ENCODE data around the gene SRPK2.
"Not testable (repeated sequence)": the region's sequence is repeated elsewhere in the genome, so short reads cannot be mapped to it uniquely, and the experiment has no call there.

Gene SRPK2

DNA sequence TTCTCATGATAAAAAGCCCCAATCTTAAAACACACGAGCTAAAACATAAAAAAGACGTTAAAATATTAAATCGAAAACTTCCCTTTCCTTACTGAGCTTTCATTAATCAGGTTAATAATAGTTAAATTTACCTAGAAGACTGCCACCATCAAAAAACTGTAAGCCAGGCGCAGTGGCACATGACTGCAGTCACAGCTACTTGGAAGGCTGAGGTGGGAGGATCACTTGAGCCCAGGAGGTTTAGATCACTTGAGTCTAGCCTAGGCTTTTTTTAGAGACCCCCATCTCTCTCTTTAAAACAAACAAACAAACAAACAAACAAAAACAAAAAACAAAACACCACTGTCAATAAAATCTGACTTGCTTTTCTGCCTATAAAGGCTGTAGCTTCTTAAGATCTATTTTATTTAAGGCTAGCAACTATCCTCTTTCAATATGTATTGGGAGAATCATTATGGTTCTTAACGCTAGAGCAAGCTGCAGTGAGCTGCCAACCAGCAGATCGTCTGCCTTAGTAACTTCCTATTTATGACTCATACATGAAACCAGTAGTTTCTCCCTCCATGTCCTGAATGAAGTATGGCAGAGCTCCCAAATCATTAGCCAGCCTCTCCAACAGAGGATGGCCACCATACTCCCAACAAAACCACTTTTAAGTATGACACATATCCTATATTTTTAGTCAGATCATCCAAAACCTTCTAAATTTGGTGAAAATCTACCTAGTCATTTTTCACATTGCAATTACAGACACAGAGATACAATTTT lies 163.7 kb downstream of the SRPK2 start:
- DNase-seq (ENCODE audit: low spot score): peak; percentile 62

DNA sequence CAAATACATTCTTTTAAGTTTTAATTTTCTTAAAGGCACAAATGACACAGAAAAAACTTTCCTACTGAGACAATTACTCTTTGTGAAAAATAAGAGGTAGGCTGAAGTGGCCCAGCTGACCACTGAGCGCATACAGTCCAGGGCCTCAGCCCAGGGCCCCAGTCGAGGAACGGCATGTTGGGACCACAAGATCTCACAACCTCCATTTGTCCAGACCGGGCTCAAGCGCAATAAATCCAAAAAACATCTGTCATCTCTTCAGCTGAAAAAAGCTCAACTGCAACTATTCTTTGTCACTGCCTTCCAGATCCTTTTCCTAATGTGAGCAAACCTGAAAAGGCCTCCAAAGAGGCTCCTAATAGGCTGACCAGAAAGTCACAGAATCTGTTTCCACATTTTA lies 165.8 kb downstream of the SRPK2 start:
- no peak for DNase-seq (ENCODE audit: low spot score)

DNA sequence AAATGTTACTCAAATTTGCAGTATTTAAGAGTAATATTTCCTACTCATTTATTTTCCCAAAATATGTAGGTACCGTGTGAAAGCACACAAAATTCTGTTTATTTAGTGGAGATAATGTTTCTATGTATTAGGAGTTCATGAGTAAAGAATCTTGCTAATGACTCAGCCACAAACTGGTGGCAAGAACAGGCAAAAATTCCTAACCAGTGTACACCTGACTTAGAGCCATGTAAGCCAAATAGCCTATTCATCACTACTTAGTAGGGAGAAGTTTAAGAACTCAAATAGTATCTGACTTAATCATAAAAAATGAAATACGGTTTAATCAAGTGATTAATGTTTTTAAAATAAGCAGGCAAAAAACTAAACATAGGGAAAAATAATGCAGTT lies 169.0 kb downstream of the SRPK2 start:
- peak; percentile 33 for DNase-seq (ENCODE audit: low spot score)

DNA sequence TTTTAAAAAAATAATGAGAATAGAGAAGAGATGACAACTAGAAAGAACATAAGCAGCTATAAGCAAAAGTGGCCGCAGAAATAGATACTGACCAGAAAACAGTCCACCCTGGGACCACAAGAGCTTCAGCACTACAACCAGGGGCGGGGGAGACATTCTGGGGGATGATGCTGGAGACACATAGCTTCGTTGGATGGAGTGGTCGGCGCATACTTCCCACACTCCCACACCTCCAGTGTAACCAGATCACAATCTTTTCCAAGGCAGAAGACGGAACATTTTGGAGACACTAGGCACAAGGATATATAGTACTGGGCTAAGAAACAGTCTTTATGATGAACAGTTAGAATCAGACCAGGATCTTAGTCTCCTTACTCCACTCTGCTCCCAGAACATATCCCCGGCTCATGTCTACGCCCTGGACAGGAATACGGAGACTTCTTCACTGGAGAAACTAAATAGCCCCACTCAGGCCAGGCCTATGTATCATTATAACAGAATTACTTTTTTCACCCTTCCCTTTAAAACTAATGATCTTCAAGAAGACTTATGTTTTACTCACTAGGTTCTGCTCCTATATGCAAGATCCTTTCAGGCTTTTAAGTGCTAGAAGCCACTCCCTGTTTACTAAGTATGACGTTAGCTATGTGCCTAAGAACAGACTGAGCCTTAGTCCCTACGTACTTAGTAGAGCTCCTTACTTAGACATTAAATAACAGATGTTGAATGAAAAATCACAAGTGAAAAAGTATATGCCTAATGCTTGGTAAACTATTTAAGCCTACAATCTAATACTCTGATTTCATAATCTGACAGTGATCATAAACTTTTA lies 169.6 kb downstream of the SRPK2 start:
- peak; percentile 22 for DNase-seq (ENCODE audit: low spot score)

DNA sequence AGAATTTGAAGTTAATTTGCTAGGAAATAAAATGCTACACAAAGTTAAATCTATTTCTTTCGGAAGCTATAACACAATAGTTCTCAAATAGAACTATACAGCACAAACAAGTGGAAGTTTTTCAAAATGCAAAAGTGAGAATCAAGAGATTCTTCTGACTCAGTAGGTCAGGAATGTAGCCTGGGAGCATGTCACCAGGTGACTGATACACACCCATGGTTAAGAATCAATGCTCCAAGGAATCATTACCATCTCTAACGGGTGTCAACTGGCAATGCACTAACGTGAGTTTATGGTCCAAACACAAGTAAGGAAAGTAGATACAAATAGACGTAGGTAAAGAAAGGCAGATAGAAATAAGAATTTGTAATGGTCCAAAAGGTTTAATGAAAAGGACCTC lies 170.5 kb downstream of the SRPK2 start:
- peak; percentile 75 for DNase-seq (ENCODE audit: low spot score)

DNA sequence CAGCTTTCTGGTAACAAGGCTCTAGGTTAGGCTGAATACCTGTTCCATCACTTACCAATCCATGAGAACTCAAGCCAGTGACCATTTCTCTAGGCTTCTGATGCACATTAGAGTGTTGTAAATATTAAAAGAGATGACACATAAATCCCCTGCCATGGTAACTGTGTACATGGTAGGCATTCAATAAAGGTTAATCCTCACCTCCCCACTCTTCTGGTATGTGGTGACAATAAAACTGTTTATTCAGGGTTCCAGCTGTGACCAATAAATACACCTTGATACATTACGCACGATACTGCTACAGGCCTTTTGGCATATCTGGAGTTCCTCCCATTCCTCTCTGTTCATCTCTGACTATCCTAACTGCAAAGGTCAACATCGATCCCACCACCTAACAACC lies 171.9 kb downstream of the SRPK2 start:
- DNase-seq (ENCODE audit: low spot score): peak; percentile 62

DNA sequence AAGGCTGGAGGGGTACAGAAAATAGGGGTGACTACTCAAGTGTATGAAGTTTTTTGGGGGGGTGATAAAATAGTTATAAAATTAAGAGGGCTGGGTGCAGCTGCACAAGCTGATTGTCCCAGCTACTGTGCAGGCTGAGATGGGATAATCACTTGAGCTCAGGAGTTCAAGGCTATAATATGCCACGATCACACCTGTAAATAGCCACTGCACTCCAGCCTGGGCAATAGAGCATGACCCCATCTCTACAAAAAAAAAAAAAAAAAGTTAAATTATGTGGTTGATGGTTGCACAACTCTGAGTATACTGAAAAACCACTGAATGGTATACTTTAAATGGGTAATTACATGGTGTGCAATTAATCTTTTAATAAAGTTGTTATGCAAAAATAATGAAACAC lies 172.9 kb downstream of the SRPK2 start:
- no peak for DNase-seq (ENCODE audit: low spot score)

DNA sequence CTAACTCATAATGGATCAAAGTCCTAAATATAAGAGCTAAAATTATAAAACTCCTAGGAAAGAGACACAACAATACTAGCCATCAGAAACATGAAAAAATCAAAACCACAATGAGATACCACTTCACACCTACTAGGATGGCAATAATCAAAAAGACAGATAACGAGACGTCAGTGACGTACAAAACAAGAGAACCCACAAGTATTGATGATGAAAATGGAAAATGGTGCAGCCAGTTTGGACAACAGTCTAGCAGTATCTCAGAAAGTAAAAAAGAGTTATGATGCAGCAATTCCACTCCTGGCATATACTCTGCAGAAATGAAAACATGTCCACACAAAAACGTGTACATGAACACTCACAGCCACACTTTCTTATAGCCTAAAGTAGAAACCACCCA lies 173.5 kb downstream of the SRPK2 start:
- no peak for DNase-seq (ENCODE audit: low spot score)

DNA sequence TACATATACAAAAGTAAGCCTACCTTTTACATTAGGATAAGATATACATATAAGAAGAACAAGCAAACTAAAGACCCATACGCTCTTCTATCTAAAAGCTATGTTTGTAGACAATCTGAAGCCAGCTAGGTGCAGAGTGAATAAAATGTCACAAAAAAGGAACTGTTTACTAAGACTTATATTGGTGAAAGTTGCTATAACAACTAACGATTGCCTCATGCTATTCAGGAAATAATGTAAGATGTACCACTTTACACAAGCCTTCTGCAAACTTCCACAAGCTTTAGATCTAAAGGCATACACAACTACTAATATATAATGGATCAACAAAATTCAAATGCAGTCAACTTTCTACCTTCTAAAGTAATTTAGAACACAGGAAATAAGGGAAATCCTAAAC lies 175.1 kb downstream of the SRPK2 start:
- DNase-seq (ENCODE audit: low spot score): no peak

DNA sequence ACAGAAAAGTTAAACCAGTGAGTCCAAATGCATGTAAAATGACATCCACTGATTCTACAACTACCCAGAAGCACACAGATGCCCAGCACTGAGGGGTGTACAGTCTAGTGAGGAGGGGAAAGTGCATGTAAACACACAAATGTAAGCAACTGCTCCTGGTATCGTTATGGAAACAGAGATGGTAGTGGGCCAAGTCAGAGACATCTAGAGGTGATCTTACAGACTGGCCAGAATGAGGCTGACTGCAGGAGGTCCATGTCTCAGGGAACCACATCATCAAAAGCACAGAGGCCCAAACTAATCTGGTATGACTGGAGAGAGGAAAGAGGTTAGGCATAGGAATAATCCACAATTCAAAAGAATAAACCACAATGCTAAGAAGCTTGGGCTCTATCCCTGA lies 176.5 kb downstream of the SRPK2 start:
- no peak for DNase-seq (ENCODE audit: low spot score)

DNA sequence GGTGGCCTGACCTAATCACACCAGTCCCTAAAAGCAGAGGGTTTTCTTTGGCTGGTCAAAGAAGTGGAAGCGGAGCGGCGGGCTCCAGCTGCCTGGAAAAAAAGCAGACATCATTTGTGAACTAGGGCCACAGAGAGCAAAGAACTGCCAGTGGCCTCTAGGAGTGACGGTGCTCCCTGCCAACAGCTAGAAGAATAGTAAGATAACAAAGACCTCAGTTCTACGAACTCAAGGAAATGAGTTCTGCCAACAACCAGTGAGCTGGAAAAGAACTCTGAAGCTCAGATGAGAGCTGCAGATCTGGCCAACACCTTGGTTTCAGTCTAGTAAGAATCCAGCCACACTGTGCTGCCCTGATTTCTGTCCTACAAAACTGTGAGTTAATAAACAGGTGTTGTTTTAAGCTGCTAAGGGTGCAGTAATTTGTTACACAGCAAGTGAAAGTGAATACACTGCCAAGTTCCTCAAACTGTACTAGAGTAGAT lies 178.0 kb downstream of the SRPK2 start:
- no peak for DNase-seq (ENCODE audit: low spot score)

DNA sequence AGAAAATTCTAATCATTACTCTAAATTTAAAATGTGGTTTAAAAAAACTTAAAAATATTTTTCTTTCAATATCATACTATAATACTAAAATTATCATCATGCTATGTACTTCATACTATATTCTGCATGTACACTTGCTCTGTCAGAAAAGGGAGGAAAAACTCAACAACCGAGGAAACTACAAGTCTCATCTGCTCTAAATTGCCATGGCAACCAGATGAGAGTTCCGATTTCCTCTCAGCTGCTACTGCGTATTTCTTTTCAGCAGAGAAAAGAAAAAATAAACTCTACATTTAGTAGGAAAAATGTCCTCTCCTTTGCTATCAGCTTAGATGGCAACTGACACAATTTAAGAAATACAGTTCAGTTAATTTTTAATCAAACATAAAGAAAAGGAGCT lies 178.9 kb downstream of the SRPK2 start:
- DNase-seq (ENCODE audit: low spot score): no peak

DNA sequence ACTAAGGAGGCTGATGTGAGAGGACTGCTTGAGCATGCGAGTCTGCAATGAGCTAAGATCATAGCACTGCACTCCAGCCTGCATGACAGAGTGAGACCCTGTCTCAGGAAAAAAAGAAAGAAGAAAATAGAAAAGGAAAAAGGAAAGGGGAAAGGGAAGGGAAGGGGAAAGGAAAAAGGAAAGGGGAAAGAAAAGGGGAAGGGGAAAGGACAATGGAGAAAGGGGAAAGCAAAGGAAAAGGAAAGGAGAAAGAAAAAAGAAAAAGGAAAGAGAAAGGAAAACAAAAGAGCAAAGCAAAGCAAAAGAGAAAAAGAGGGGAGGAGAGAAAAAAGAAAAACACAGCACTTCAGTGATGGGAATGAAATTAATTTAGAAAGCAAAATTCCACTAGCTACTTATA lies 179.3 kb downstream of the SRPK2 start:
- DNase-seq (ENCODE audit: low spot score): no peak

DNA sequence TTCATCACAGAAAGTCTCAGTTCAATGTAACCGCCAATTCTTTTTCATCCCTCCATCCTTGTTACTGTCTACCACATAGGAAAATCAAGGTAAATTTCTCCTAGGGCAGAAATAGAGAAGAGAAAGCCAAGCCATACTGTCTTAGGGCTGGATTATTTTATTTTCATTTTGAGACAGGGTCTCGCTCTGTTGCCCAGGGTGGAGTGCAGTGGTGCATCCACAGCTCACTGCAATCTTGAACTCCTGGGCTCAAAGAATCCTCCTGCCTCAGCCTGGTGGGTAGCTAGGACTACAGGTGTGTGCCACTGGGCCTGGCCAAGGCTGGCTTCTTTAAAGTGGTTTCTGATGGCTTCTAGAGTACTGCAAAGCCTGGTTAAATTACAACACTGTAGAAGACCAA lies 181.7 kb downstream of the SRPK2 start:
- DNase-seq (ENCODE audit: low spot score): no peak

DNA sequence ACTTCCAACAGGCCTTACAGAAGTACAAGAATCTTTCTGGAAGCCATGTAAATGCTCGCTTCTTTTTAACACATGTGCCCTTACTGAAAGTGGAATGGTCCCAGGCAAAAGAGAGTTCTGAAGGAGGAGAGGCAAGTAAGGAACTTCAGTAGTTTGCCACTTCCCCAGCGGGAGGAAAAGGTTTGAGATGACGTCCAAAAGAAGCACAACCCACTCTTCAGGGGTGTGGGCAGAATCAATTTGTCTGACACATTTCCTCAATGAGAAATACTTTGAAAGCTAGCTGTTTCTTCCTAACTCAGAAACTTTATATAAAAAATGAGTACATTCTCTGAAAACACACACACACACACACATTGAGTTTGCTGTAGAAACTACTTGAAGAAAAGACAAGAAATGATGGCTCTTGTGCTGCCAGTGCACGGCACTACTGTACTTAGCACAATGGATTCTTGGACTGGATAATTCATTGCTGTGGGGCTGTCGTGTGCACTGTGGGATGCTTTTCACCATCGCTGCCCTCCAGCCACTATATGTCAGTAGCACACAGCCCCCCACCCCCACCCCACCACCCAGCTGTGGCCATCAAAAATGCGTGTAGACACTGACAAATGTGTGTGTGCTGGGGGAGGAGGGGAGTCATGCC lies 183.0 kb downstream of the SRPK2 start:
- DNase-seq (ENCODE audit: low spot score): no peak

DNA sequence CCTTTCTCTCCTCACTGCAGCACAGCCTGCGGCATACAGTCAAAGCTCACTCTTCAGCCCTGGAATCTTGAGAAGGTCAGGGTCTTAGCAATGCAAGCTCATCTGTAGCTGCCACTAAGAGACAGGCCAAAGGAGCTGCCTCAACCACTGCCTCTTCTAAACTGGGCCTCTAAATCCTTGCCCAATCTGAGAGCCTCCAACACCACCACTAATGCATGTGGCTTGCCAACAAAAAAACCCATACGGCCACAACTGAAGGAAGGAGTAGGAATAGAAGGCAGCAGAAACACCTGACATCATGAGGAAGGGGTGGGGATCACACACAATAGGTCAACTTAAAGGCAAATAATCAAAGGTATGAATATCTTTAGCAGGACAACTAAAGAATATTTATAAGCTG lies 183.8 kb downstream of the SRPK2 start:
- no peak for DNase-seq (ENCODE audit: low spot score)

DNA sequence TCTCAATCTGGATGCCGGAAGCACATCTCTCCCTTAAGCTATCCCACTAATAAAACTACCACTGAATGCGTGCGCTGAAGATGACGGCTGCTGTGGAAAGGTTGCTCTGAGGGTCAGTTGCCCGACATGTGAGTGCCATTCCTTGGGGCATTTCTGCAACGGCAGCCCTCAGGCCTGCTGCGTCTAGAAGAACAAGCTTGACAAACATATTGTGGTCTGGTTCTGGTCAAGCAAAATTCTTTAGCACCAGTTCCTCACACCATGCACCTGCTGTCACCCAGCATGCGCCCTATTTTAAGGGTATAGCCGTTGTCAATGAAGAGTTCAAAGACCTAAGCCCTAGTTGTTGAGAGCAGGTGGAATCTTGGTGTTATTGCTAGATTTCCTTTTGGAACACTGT lies 184.2 kb downstream of the SRPK2 start:
- no peak for DNase-seq (ENCODE audit: low spot score)

DNA sequence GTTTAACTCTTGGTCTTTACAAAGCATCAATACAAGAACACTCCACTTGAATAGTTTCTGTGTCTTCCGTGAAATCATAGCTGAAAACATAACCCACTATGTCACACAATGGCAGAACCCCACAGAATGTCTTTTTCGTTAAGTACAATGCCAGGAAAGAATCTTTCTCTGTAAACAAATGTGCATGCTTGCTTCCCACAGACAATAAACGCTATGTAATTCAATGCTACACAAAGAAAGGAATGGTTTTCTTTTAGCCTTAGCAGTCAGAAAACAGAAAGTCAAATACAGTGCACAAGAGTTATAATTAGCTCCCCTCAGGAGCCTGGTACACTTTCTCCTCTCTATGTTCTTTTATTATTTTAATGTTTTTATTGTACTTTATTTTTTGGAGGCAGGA lies 186.1 kb downstream of the SRPK2 start:
- DNase-seq (ENCODE audit: low spot score): no peak

DNA sequence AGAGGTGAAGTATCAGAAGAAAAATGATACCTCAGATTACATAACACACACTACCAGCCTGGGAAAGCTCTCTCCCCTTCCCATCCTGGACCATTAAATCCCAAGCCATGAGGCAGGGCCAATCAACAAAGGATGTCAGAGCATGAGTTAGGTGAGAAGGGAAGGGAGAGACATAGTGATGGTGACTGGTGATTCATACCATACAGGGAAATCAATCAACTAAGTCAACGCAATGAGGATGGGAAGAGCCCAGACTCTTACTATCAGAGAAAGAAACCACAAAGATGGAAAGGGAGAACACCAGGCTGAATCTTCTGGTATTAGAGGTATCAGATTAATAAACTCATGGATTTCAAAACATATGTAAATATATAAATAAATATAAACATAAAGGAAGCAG lies 189.3 kb downstream of the SRPK2 start:
- DNase-seq (ENCODE audit: low spot score): no peak

DNA sequence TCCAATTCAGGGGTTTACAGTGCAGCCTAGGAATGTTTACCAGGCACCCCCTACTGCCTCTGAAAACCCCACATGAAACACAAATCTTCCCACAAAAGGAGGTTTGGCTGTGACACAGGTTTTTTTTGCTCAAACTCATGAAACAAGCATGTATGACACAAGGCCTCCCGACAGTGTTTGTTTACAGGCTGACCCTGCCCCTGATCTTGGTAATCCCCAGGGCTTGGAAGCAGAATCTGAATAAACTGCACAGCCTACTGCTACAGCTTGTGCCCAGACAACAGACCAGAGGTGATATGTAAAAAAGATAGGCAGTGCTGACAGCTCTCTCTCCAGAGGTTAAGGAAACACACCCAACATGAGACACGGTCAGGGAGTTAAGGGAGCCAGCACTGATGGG lies 190.5 kb downstream of the SRPK2 start:
- DNase-seq (ENCODE audit: low spot score): no peak

DNA sequence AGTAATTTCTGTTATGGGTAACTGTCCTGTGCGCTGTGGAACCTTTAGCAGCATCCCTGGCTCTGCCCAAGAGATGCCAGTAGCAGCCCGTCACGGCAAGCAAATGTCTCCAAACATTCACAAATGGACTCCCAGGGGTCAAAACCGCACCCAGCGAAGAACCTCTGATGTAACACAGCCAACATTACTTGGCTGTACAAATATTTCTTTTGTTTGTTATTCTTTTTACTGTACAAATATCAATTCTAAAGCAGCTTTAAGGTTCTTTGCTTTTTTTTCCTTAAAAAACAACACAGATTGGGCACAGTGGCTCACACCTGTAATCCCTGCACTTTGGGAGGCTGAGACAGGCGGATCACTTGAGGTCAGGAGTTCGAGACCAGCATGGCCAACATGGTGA lies 192.2 kb downstream of the SRPK2 start:
- DNase-seq (ENCODE audit: low spot score): no peak

DNA sequence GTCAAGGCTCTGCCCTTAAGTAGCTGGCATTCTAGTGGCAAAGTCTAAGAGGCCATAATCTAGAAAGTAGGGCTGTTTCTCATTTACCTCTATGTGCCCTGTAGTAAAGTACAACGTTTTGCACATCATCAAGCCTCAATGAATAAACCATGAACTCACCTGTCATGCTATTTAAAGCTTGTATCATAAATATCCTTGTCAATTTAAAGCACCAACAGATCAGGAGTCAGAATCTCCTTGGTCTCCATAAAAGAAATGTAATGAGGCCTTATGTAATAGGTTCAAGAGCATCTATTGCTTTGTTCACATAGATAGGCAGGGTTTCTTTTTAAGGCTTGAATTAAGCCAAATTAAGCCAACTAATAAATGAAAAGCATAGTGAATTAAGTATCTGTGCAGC lies 192.8 kb downstream of the SRPK2 start:
- DNase-seq (ENCODE audit: low spot score): no peak

DNA sequence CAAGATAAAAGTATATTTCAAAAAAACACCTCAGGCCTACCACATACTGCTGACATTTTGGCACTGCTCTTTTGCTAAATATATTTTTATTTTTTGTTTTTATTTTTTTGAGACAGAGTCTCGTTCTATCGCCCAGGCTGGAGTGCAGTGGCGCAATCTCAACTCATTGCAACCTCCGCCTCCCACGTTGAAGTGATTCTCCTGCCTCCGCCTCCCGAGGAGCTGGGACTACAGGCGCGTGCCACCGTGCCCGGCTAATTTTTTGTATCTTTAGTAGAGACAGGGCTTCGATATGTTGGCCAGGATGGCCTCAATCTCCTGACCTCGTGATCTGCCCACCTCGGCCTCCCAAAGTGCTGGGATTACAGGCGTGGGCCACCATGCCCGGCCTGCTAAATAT lies 193.8 kb downstream of the SRPK2 start:
- not testable (repeated sequence) for DNase-seq (ENCODE audit: low spot score)

Data from LoVo (cell line).